Neuron (in vitro differentiated cells): ENCODE measurements around the gene SNRNP27.
"Not testable (repeated sequence)": the region's sequence is repeated elsewhere in the genome, so short reads cannot be mapped to it uniquely, and the experiment has no call there.

ENCODE experiments used
- H2AFZ ChIP-seq: one replicate; pipeline ENCODE4 v1.6.1; 2013; ENCODE audit warnings: low read depth, mild to moderate bottlenecking, inconsistent platforms, low read length, moderate library complexity
- H3K27me3 ChIP-seq: one replicate; pipeline ENCODE4 v1.6.1; 2013; ENCODE audit warnings: low read length; ENCODE audit not compliant: insufficient read depth
- H3K36me3 ChIP-seq: one replicate; pipeline ENCODE4 v1.6.1; 2013; ENCODE audit warnings: low read length; ENCODE audit not compliant: insufficient read depth
- H3K4me1 ChIP-seq: one replicate; pipeline ENCODE4 v1.6.1; 2013; ENCODE audit warnings: low read length; ENCODE audit not compliant: insufficient read depth
- H3K4me3 ChIP-seq: 2 replicates; pipeline ENCODE4 v1.5.1; 2013; ENCODE audit warnings: mild to moderate bottlenecking, low read length, moderate library complexity
- H3K9me3 ChIP-seq: one replicate; pipeline ENCODE4 v1.6.1; 2013; ENCODE audit warnings: low read length

Gene SNRNP27

GRCh38 chr2:69893684-69894551 is at the start of gene SNRNP27:
TSS of gene SNRNP27 (plus strand) at chr2:69893956. CDS start at chr2:69893985, 29 bp downstream.
- peaks cover 6% of the 10 kb centered on the region for H3K4me1 ChIP-seq
- peak within 1 kb of the TSS; percentile 100 for H2AFZ ChIP-seq
- H3K9me3 ChIP-seq = peaks cover 5% of the 10 kb centered on the region
- peak within 1 kb of the TSS; percentile 99 for H3K4me3 ChIP-seq
- H3K36me3 ChIP-seq = peaks cover 31% of the 10 kb centered on the region
- H3K27me3 ChIP-seq = no peaks in the 10 kb centered on the region

- Histone ChIP-seq H3K4me1 (no peaks in the 10 kb centered on the region), H3K27me3 (no peaks in the 10 kb centered on the region), H3K9me3 (no peaks in the 10 kb centered on the region), H3K4me3 (no peak overlapping the region), H3K36me3 (peaks cover 62% of the 10 kb centered on the region), H2AFZ (no peak overlapping the region)
Observed at GRCh38 chr2:69843993-69844392, 49.8 kb upstream of the SNRNP27 start.

- Histone ChIP-seq H3K4me1 (no peaks in the 10 kb centered on the region), H3K27me3 (no peaks in the 10 kb centered on the region), H3K36me3 (peaks cover 60% of the 10 kb centered on the region), H3K9me3 (no peaks in the 10 kb centered on the region), H3K4me3 (no peak overlapping the region), H2AFZ (no peak overlapping the region)
Observed at GRCh38 chr2:69844560-69844959, 49.2 kb upstream of the SNRNP27 start.

GRCh38 chr2:69846182-69847067 is 47.3 kb upstream of the SNRNP27 start:
- Histone ChIP-seq H3K36me3 (peaks cover 60% of the 10 kb centered on the region), H3K9me3 (no peaks in the 10 kb centered on the region), H3K4me1 (no peaks in the 10 kb centered on the region), H3K4me3 (no peak overlapping the region), H3K27me3 (no peaks in the 10 kb centered on the region), H2AFZ (no peak overlapping the region)

- Histone ChIP-seq H3K4me3 (no peak overlapping the region), H3K4me1 (no peaks in the 10 kb centered on the region), H3K27me3 (no peaks in the 10 kb centered on the region), H2AFZ (no peak overlapping the region), H3K36me3 (peaks cover 56% of the 10 kb centered on the region), H3K9me3 (no peaks in the 10 kb centered on the region)
Observed at GRCh38 chr2:69847068-69847828, 46.5 kb upstream of the SNRNP27 start.

- Histone ChIP-seq H3K27me3 (no peaks in the 10 kb centered on the region), H2AFZ (no peak overlapping the region), H3K4me3 (no peak overlapping the region), H3K9me3 (no peaks in the 10 kb centered on the region), H3K36me3 (peaks cover 56% of the 10 kb centered on the region), H3K4me1 (no peaks in the 10 kb centered on the region)
Observed at GRCh38 chr2:69848186-69848790, 45.5 kb upstream of the SNRNP27 start.

GRCh38 chr2:69858261-69858660 is 35.5 kb upstream of the SNRNP27 start:
- Histone ChIP-seq H3K4me1 (no peaks in the 10 kb centered on the region), H2AFZ (no peak overlapping the region), H3K27me3 (no peaks in the 10 kb centered on the region), H3K4me3 (no peak overlapping the region), H3K36me3 (peaks cover 28% of the 10 kb centered on the region), H3K9me3 (no peaks in the 10 kb centered on the region)

GRCh38 chr2:69863298-69863697 is 30.5 kb upstream of the SNRNP27 start:
- no peaks in the 10 kb centered on the region for H3K4me1 ChIP-seq
- no peak overlapping the region for H3K4me3 ChIP-seq
- H3K9me3 ChIP-seq = no peaks in the 10 kb centered on the region
- peaks cover 37% of the 10 kb centered on the region for H3K36me3 ChIP-seq
- H3K27me3 ChIP-seq = no peaks in the 10 kb centered on the region
- H2AFZ ChIP-seq = no peak overlapping the region

GRCh38 chr2:69888451-69888850 is 5.3 kb upstream of the SNRNP27 start:
- no peak overlapping the region for H3K4me3 ChIP-seq
- peaks cover 5% of the 10 kb centered on the region for H3K9me3 ChIP-seq
- H3K36me3 ChIP-seq = no peaks in the 10 kb centered on the region
- H3K27me3 ChIP-seq = no peaks in the 10 kb centered on the region
- H3K4me1 ChIP-seq = peaks cover 1% of the 10 kb centered on the region
- no peak overlapping the region for H2AFZ ChIP-seq

- H3K4me1 ChIP-seq = peaks cover 3% of the 10 kb centered on the region
- no peak overlapping the region for H3K4me3 ChIP-seq
- no peak overlapping the region for H2AFZ ChIP-seq
- no peaks in the 10 kb centered on the region for H3K27me3 ChIP-seq
- peaks cover 5% of the 10 kb centered on the region for H3K9me3 ChIP-seq
- no peaks in the 10 kb centered on the region for H3K36me3 ChIP-seq
Observed at GRCh38 chr2:69889302-69889701, 4.5 kb upstream of the SNRNP27 start.

GRCh38 chr2:69890881-69891280 is 2.9 kb upstream of the SNRNP27 start:
- Histone ChIP-seq H2AFZ (no peak overlapping the region), H3K4me1 (peaks cover 6% of the 10 kb centered on the region), H3K36me3 (peaks cover 1% of the 10 kb centered on the region), H3K4me3 (no peak overlapping the region), H3K27me3 (no peaks in the 10 kb centered on the region), H3K9me3 (peaks cover 5% of the 10 kb centered on the region)

- H3K27me3 ChIP-seq, H3K4me1 ChIP-seq, H3K9me3 ChIP-seq: not testable (repeated sequence)
- Histone ChIP-seq H3K4me3 (peak overlapping the region; percentile 99), H3K36me3 (peaks cover 22% of the 10 kb centered on the region), H2AFZ (peak overlapping the region; percentile 100)
Observed at GRCh38 chr2:69892838-69893424, 825 bp upstream of the SNRNP27 start.
